DMS 273 (cell line): ENCODE data around the gene IQCE.
"Not testable (repeated sequence)": the region's sequence is repeated elsewhere in the genome, so short reads cannot be mapped to it uniquely, and the experiment has no call there.

Source experiments
- DNase-seq: peaks from one replicate; lab custom pipeline; 2025; ENCODE audit not compliant: unreplicated experiment; lab: John Stamatoyannopoulos, UW

The IQCE gene

GRCh38 chr7:2531796-2532110 is 27.0 kb upstream of the IQCE start:
- not testable (repeated sequence) for DNase-seq

GRCh38 chr7:2532199-2532772 is 26.5 kb upstream of the IQCE start:
- not testable (repeated sequence) for DNase-seq

GRCh38 chr7:2532816-2533215 is 26.0 kb upstream of the IQCE start:
- not testable (repeated sequence) for DNase-seq

GRCh38 chr7:2533566-2533965 is 25.2 kb upstream of the IQCE start:
- DNase-seq = not testable (repeated sequence)

GRCh38 chr7:2534214-2534613 is 24.6 kb upstream of the IQCE start:
- not testable (repeated sequence) for DNase-seq

- not testable (repeated sequence) for DNase-seq
These were observed 22.7 kb upstream of the IQCE start for GRCh38 chr7:2535872-2536627.

- DNase-seq = no peak
These were observed 20.6 kb upstream of the IQCE start for GRCh38 chr7:2537981-2538851.

- no peak for DNase-seq
These were observed 19.5 kb upstream of the IQCE start for GRCh38 chr7:2539031-2539911.

- DNase-seq = no peak
These were observed 18.6 kb upstream of the IQCE start for GRCh38 chr7:2540133-2540532.

- no peak for DNase-seq
These were observed 18.1 kb upstream of the IQCE start for GRCh38 chr7:2540641-2541051.

- no peak for DNase-seq
These were observed 17.3 kb upstream of the IQCE start for GRCh38 chr7:2541291-2542010.

- DNase-seq = no peak
These were observed 16.5 kb upstream of the IQCE start for GRCh38 chr7:2542011-2542915.

GRCh38 chr7:2542916-2543871 is 15.6 kb upstream of the IQCE start:
- DNase-seq = no peak

- no peak for DNase-seq
These were observed 14.1 kb upstream of the IQCE start for GRCh38 chr7:2544541-2545188.

GRCh38 chr7:2545746-2546425 is 12.9 kb upstream of the IQCE start:
- DNase-seq = no peak

GRCh38 chr7:2546776-2547586 is 11.8 kb upstream of the IQCE start:
- DNase-seq = no peak
